ENCODE measurements around the gene CACNB3.

GRCh38 chr12:48786591-48787544 lies 31.4 kb upstream of the CACNB3 start:
- TF ChIP-seq CTCF (IDR thresholded peaks at IDR 0.05): no peak
- TF ChIP-seq POLR2A (IDR thresholded peaks at IDR 0.05): no peak
